OCI-LY1 (cell line): ENCODE measurements around the gene KRT5.

Experiments used
- EZH2 ChIP-seq: fragments of 200-600 bp; sonication (generic), shearing (Covaris generic); IDR thresholded peaks from 2 replicates; pipeline ENCODE4 v1.8.0; 2017; ENCODE audit warnings: borderline replicate concordance, mixed run types, mild to moderate bottlenecking, antibody characterized with exemption, low read length, moderate library complexity, mixed read lengths
- TF ChIP-seq, protein P1 (sequence below): fragments of 200-600 bp; sonication (generic), shearing (Covaris generic); IDR thresholded peaks from 2 replicates; pipeline ENCODE4 v1.5.1; 2017; ENCODE audit warnings: mild to moderate bottlenecking, antibody characterized with exemption, low read length, moderate library complexity, mixed read lengths

DNA sequence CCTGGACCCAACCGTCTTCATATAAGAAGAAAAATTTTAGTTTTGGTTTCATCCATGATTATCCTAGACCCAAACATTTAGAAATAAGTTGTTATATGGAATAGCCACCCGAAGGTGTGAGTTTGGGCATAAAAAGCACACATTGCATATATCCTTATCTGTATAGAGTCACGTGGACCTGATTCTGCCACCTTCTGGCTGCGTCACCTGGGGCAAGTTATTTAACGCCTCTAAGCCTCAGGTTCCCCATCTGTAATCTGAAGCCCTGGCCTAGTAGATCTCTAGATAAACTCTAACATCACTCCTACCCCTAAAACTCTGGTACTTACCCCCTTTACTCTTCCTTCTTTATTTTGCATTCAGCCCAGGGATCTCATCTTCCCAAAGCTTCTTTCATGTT lies 14.3 kb upstream of the KRT5 start:
- TF ChIP-seq, protein P1, sequence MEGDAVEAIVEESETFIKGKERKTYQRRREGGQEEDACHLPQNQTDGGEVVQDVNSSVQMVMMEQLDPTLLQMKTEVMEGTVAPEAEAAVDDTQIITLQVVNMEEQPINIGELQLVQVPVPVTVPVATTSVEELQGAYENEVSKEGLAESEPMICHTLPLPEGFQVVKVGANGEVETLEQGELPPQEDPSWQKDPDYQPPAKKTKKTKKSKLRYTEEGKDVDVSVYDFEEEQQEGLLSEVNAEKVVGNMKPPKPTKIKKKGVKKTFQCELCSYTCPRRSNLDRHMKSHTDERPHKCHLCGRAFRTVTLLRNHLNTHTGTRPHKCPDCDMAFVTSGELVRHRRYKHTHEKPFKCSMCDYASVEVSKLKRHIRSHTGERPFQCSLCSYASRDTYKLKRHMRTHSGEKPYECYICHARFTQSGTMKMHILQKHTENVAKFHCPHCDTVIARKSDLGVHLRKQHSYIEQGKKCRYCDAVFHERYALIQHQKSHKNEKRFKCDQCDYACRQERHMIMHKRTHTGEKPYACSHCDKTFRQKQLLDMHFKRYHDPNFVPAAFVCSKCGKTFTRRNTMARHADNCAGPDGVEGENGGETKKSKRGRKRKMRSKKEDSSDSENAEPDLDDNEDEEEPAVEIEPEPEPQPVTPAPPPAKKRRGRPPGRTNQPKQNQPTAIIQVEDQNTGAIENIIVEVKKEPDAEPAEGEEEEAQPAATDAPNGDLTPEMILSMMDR, result peak; percentile 54
- TF ChIP-seq EZH2, result no peak
